Keratinocyte (primary cell): ENCODE data around the gene CNEP1R1. TPM values are rescaled to one million over a fixed set of nuclear protein-coding genes. Genes with fewer than 3 reads are reported as not detected.

ENCODE experiments used
- DNase-seq: peaks from one replicate; pipeline ENCODE4 v3.0.0-alpha.2; 2011; ENCODE audit warnings: low read depth, missing footprints, low spot score
- FAIRE-seq: peaks from 2 replicates; lab custom pipeline; 2011; peaks lifted over from hg19 to GRCh38; lab: Jason Lieb, UNC
- H2AFZ ChIP-seq: 2 replicates; pipeline ENCODE4 v1.6.0; 2012; ENCODE audit warnings: low read length, control low read depth, inconsistent platforms; ENCODE audit not compliant: control insufficient read depth
- H3K27ac ChIP-seq: 2 replicates; pipeline ENCODE4 v1.5.1; 2011; ENCODE audit warnings: low read length; ENCODE audit not compliant: control insufficient read depth, insufficient read depth
- H3K27me3 ChIP-seq: 3 replicates; pipeline ENCODE4 v1.6.0; 2011; ENCODE audit warnings: low read length; ENCODE audit not compliant: control insufficient read depth, insufficient read depth; ENCODE audit errors: extremely low read depth
- H3K36me3 ChIP-seq, 2 experiments: 2 replicates in 1 of 2; 3 replicates in 1 of 2; pipeline ENCODE4 v1.5.1; 2011; ENCODE audit warnings: low read length in 2 of 2, mild to moderate bottlenecking in 1 of 2; ENCODE audit not compliant: control insufficient read depth in 2 of 2, insufficient read depth in 2 of 2; ENCODE audit errors: extremely low read depth in 1 of 2
- H3K4me1 ChIP-seq: 3 replicates; pipeline ENCODE4 v1.5.1; 2011; ENCODE audit warnings: low read length; ENCODE audit not compliant: control insufficient read depth, insufficient read depth; ENCODE audit errors: extremely low read depth
- H3K4me2 ChIP-seq: 3 replicates; pipeline ENCODE4 v1.6.0; 2011; ENCODE audit warnings: low read depth, low read length; ENCODE audit not compliant: control insufficient read depth, insufficient read depth; ENCODE audit errors: extremely low read depth
- H3K4me3 ChIP-seq, 3 experiments: fragments of 200-600 bp in 1 of 3; sonication (generic) in 1 of 3; 2 replicates in 2 of 3; 3 replicates in 1 of 3; pipeline ENCODE4 v1.5.1; 2011 to 2016; ENCODE audit warnings: low read length in 3 of 3, mild to moderate bottlenecking in 3 of 3, control low read depth in 2 of 3, inconsistent platforms in 1 of 3, low read depth in 1 of 3, mixed read lengths in 1 of 3, mixed run types in 1 of 3, moderate library complexity in 1 of 3; ENCODE audit not compliant: control insufficient read depth in 2 of 3, insufficient read depth in 2 of 3; ENCODE audit errors: extremely low read depth in 1 of 3
- H3K79me2 ChIP-seq: 2 replicates; pipeline ENCODE4 v1.6.0; 2012; ENCODE audit warnings: low read length; ENCODE audit not compliant: control insufficient read depth, insufficient read depth
- H3K9ac ChIP-seq: 3 replicates; pipeline ENCODE4 v1.6.0; 2011; ENCODE audit warnings: low read length; ENCODE audit not compliant: control insufficient read depth, insufficient read depth; ENCODE audit errors: extremely low read depth
- H3K9me1 ChIP-seq: 3 replicates; pipeline ENCODE4 v1.6.0; 2011; ENCODE audit warnings: low read length; ENCODE audit not compliant: control insufficient read depth, insufficient read depth; ENCODE audit errors: extremely low read depth
- H3K9me3 ChIP-seq: 2 replicates; pipeline ENCODE4 v1.5.1; 2012; ENCODE audit warnings: low read depth, low read length; ENCODE audit not compliant: control insufficient read depth
- H4K20me1 ChIP-seq: 3 replicates; pipeline ENCODE4 v1.6.0; 2011; ENCODE audit warnings: low read length; ENCODE audit not compliant: control insufficient read depth, insufficient read depth; ENCODE audit errors: extremely low read depth
- EZH2 ChIP-seq: IDR thresholded peaks from one replicate; pipeline ENCODE4 v1.6.1; 2012; ENCODE audit warnings: inconsistent platforms, mild to moderate bottlenecking, low read length, moderate library complexity
- dilution Hi-C: fragments of 300-500 bp; cut with MboI; formaldehyde crosslinking; loops from one replicate; pipeline ENCODE4 v1.7.0; 2020; ENCODE audit warnings: low sequenced_read_pairs; ENCODE audit not compliant: extremely low pct_ligation_motif_present
- polyA plus RNA-seq, 5 experiments: library from polyadenylated mRNA; depleted of rRNA in 3 of 5; stranded (reverse) in 3 of 5; stranded (forward) in 1 of 5; unstranded in 1 of 5; fragments of >200 nt; gene quantifications; 1 replicate in 1 of 5; 2 replicates in 3 of 5; 3 replicates in 1 of 5; pipeline versions ENCODE4 v1.2.1 to v1.2.3, GENCODE V29; 2011 to 2012; ENCODE audit warnings: missing spikeins in 2 of 5, low read depth in 1 of 5, low replicate concordance in 1 of 5
- small RNA-seq, 3 experiments: library from RNA; depleted of rRNA; stranded (forward); fragments of <200 nt; gene quantifications; one replicate each; pipeline ENCODE3, GENCODE V24; 2012; ENCODE audit warnings: low read depth in 3 of 3, low replicate concordance in 1 of 3; ENCODE audit not compliant: insufficient read length in 3 of 3
- TF ChIP-seq, protein P1 (sequence below), 3 experiments: IDR thresholded peaks in 1 of 3; conservative IDR thresholded peaks in 1 of 3; optimal IDR thresholded peaks in 1 of 3; 2 replicates in 2 of 3; 3 replicates in 1 of 3; pipeline versions ENCODE3 to v1.5.1; 2011; ENCODE audit warnings: low read length in 3 of 3, mild to moderate bottlenecking in 3 of 3, moderate library complexity in 2 of 3, control low read depth in 1 of 3, inconsistent platforms in 1 of 3; ENCODE audit not compliant: insufficient read depth in 2 of 3; ENCODE audit errors: extremely low read depth in 1 of 3

The CNEP1R1 gene
- polyA plus RNA-seq, 1 donor (not counting 4 experiments of a cell fraction or from before 2014, with no cell fraction given): 28.5 TPM

DNA sequence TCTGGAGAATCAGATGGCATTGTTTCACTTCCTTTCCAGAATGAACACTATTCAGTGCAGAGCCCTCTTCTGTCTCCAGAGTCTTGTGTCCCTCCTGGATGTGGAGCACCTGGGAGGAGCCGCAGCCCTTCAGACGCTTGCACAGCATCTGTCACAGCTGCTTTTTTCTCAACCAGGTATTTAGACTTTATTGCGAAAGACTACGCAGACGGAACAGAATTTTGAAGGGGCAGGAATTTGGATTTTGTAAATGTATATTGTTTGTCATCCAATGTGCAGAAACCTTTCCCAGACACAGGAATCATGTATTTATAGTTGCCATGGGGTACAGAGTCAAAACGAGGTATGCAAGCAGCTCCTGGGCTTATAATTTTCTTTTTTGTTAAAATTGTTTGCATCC, 61.2 kb downstream of the CNEP1R1 start:
- peaks cover 1% of the 10 kb centered on the region for H3K79me2 ChIP-seq
- peaks cover 0 to 17% of the 10 kb centered on the region in 2 experiments for H3K36me3 ChIP-seq
- H3K27me3 ChIP-seq: no peaks in the 10 kb centered on the region
- H3K9ac ChIP-seq: no peak overlapping the region
- no peak overlapping the region for H2AFZ ChIP-seq
- no peaks in the 10 kb centered on the region for H3K9me3 ChIP-seq
- no peak overlapping the region for H3K4me2 ChIP-seq
- H3K4me1 ChIP-seq: peaks cover 7% of the 10 kb centered on the region
- no peak for DNase-seq
- TF ChIP-seq, protein P1, sequence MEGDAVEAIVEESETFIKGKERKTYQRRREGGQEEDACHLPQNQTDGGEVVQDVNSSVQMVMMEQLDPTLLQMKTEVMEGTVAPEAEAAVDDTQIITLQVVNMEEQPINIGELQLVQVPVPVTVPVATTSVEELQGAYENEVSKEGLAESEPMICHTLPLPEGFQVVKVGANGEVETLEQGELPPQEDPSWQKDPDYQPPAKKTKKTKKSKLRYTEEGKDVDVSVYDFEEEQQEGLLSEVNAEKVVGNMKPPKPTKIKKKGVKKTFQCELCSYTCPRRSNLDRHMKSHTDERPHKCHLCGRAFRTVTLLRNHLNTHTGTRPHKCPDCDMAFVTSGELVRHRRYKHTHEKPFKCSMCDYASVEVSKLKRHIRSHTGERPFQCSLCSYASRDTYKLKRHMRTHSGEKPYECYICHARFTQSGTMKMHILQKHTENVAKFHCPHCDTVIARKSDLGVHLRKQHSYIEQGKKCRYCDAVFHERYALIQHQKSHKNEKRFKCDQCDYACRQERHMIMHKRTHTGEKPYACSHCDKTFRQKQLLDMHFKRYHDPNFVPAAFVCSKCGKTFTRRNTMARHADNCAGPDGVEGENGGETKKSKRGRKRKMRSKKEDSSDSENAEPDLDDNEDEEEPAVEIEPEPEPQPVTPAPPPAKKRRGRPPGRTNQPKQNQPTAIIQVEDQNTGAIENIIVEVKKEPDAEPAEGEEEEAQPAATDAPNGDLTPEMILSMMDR (optimal IDR thresholded peaks at IDR 0.05 in 1 of 3, IDR thresholded peaks at IDR 0.05 in 1 of 3, conservative IDR thresholded peaks at IDR 0.05 in 1 of 3; ENCODE audit: extremely low read depth in 1 of 3, insufficient read depth in 2 of 3, low read length in 3 of 3): no peak
- TF ChIP-seq EZH2: no peak
- no peak overlapping the region for H3K27ac ChIP-seq
- dilution Hi-C loops: no loop called here
- no peaks in the 10 kb centered on the region for H4K20me1 ChIP-seq
- no peak overlapping the region for H3K4me3 ChIP-seq
- FAIRE-seq: no peak
- no peaks in the 10 kb centered on the region for H3K9me1 ChIP-seq

Small RNAs within 50 kb of the gene (small RNA-seq; reads per million reads assigned to genes)
- gene RF00017: 0 reads per million in 3 experiments

Other genes starting within 250 kb of the CNEP1R1 start
- gene ZNF423, start 169.1 kb upstream of the CNEP1R1 start, polyA plus RNA-seq: 0.02 to 0.05 TPM in 2 of 3 replicates, not detected in the other
- gene HEATR3, start 40.7 kb downstream of the CNEP1R1 start, polyA plus RNA-seq: 20.9 to 27.2 TPM (median 23.5 TPM) in 3 replicates
- 9.5 to 14.8 TPM (median 11.3 TPM) in 3 replicates for gene TENT4B, start 128.1 kb downstream of the CNEP1R1 start, polyA plus RNA-seq
- 5.1 to 9.6 TPM (median 6.8 TPM) in 3 replicates for gene ADCY7, start 241.3 kb downstream of the CNEP1R1 start, polyA plus RNA-seq